ENCODE measurements around the gene TNFRSF8. TPM values are rescaled to one million over a fixed set of nuclear protein-coding genes. Genes with fewer than 3 reads are reported as not detected.

Gene TNFRSF8
- total and polyA plus RNA-seq, 9 of the 15 experiments (the other 6 are each of a cell fraction or from before 2014, with no cell fraction given) = 3.5 to 38.4 (median 17.1) TPM

DNA sequence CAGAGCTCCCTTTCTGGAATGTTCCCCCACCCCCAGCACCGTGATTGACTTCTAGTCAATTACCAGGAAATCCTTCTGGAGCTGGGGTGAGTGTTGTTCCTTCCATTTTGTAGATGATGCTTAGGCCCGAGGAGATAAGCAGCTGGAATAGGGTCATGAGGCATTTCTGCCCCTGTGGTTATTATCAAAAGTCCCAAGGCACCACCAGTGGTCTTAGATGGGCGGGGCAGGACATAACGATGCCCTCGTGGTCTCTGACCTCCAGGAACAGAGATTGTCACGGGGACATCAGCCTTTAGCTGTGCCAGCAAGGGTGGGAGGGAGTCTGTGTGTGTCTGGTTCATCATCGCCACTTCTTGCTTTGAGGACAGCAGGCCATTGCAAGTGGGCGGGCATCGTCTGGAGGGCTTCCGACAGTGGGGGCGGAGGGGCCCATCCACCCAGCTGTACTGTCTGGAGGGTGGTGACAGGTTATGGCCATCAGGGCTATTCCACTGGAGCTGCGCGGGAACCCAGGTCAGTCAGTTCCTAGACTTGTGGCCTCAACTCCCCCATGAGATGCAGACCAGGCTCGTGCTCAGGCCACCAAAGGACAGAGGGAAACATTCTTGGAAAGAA lies 22.6 kb downstream of the TNFRSF8 start (continued):
- TF ChIP-seq, protein P1, sequence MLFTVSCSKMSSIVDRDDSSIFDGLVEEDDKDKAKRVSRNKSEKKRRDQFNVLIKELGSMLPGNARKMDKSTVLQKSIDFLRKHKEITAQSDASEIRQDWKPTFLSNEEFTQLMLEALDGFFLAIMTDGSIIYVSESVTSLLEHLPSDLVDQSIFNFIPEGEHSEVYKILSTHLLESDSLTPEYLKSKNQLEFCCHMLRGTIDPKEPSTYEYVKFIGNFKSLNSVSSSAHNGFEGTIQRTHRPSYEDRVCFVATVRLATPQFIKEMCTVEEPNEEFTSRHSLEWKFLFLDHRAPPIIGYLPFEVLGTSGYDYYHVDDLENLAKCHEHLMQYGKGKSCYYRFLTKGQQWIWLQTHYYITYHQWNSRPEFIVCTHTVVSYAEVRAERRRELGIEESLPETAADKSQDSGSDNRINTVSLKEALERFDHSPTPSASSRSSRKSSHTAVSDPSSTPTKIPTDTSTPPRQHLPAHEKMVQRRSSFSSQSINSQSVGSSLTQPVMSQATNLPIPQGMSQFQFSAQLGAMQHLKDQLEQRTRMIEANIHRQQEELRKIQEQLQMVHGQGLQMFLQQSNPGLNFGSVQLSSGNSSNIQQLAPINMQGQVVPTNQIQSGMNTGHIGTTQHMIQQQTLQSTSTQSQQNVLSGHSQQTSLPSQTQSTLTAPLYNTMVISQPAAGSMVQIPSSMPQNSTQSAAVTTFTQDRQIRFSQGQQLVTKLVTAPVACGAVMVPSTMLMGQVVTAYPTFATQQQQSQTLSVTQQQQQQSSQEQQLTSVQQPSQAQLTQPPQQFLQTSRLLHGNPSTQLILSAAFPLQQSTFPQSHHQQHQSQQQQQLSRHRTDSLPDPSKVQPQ (CRISPR knock-in tag; IDR thresholded peaks at IDR 0.05; ENCODE audit: borderline replicate concordance) = no peak
- TF ChIP-seq BHLHE40 (IDR thresholded peaks at IDR 0.05; ENCODE audit: low read length) = no peak
- TF ChIP-seq ASH1L (IDR thresholded peaks at IDR 0.05; ENCODE audit: borderline replicate concordance, low read depth, partially characterized antibody) = no peak
- TF ChIP-seq, protein P2, sequence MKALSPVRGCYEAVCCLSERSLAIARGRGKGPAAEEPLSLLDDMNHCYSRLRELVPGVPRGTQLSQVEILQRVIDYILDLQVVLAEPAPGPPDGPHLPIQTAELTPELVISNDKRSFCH (CRISPR knock-in tag; IDR thresholded peaks at IDR 0.05) = no peak
- TF ChIP-seq, protein P2 (tag; IDR thresholded peaks at IDR 0.05) = no peak
- TF ChIP-seq ZNF717 (CRISPR knock-in tag; IDR thresholded peaks at IDR 0.05) = no peak
- TF ChIP-seq ZNF696 (CRISPR knock-in tag; conservative IDR thresholded peaks at IDR 0.05) = no peak
- no peak for TF ChIP-seq ZNF146 (CRISPR knock-in tag; IDR thresholded peaks at IDR 0.05; ENCODE audit: unreplicated experiment)
- no peak for TF ChIP-seq EZH2 (IDR thresholded peaks at IDR 0.05; ENCODE audit: borderline replicate concordance, low read depth, low read length)
- TF ChIP-seq ZNF23 (CRISPR knock-in tag; IDR thresholded peaks at IDR 0.05) = no peak
- TF ChIP-seq ZNF253 (CRISPR knock-in tag; conservative IDR thresholded peaks at IDR 0.05) = no peak
- TF ChIP-seq GABPA (tag; conservative IDR thresholded peaks at IDR 0.05; ENCODE audit: low read depth) = no peak
- no peak for TF ChIP-seq MAFG (tag; conservative IDR thresholded peaks at IDR 0.05)
- no peak for TF ChIP-seq NR2F6 (CRISPR knock-in tag; IDR thresholded peaks at IDR 0.05)
- TF ChIP-seq ZNF584 (CRISPR knock-in tag; IDR thresholded peaks at IDR 0.05; ENCODE audit: low read depth) = no peak
- TF ChIP-seq, protein P3, sequence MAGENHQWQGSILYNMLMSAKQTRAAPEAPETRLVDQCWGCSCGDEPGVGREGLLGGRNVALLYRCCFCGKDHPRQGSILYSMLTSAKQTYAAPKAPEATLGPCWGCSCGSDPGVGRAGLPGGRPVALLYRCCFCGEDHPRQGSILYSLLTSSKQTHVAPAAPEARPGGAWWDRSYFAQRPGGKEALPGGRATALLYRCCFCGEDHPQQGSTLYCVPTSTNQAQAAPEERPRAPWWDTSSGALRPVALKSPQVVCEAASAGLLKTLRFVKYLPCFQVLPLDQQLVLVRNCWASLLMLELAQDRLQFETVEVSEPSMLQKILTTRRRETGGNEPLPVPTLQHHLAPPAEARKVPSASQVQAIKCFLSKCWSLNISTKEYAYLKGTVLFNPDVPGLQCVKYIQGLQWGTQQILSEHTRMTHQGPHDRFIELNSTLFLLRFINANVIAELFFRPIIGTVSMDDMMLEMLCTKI (IDR thresholded peaks at IDR 0.05; ENCODE audit: partially characterized antibody) = no peak
- TF ChIP-seq ZNF12 (CRISPR knock-in tag; IDR thresholded peaks at IDR 0.05) = no peak
